ENCODE data around the gene CA5A. TPM values are rescaled to one million over a fixed set of nuclear protein-coding genes. Genes with fewer than 3 reads are reported as not detected.

CA5A gene
- total and polyA plus RNA-seq, 2 of the 4 experiments (the other 2 are of a cell fraction) = not detected

DNA sequence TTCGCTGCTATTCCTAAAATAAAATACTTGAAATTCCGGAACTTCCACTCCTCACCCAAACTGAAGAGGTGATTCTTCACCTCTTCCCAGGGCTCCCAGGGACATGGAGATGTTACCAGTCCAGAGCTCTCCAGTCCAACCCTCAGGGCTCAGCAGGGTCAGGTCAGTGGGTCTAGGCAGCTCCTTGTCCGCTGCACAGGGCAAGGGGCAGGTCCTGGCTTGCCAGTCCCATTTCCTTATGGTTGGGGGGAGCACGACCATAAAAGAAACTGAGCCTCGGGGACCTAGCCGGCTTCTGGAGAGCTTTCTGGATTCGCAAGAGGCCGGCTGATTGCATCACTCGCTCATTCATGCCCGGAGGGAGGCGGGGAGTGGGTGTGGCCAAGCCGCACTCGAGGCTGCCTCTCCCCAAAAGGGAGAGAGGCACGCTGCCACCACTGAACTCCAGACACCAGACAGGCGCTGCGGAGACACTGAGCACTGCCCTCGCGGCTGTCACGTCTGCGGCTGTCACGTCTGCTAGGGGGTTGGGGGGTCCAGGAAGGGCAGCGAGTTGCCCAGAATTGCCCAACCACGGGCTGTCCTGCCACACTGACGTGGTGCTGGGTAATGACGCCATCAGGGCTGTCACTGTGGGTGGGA lies 82.8 kb downstream of the CA5A start:
- H3K27ac ChIP-seq (ENCODE audit: insufficient read depth, low read length) = peak overlapping the region; percentile 97
- H3K9me1 ChIP-seq (ENCODE audit: insufficient read depth, low read length) = peaks cover 13% of the 10 kb centered on the region
- H3K23ac ChIP-seq (ENCODE audit: low read depth, low read length) = peak overlapping the region; percentile 100
- peak overlapping the region; percentile 89 to 98; a peak in 3 of 4 replicates for H4K8ac ChIP-seq (ENCODE audit: low read depth in 2 of 2, low read length in 2 of 2)
- H2BK15ac ChIP-seq (ENCODE audit: low read depth, low read length) = peak overlapping the region; percentile 98; the same call in 2 of the 3 replicates
- in situ Hi-C loops (cut with MboI; ENCODE audit: low sequenced_read_pairs) = no loop called here
- H2BK120ac ChIP-seq (ENCODE audit: low read depth, low read length) = peak overlapping the region; percentile 99
- TF ChIP-seq BHLHE40 (IDR thresholded peaks at IDR 0.05; ENCODE audit: low read depth, low read length) (peak; percentile 66), CHD1 (IDR thresholded peaks at IDR 0.05; ENCODE audit: low read depth, low read length) (no peak; the same call in 1 of the 2 replicates), CEBPB (IDR thresholded peaks at IDR 0.05; ENCODE audit: low read depth, low read length) (peak; percentile 97), MAZ (IDR thresholded peaks at IDR 0.05; ENCODE audit: borderline replicate concordance, low read depth, low read length) (peak; percentile 74), FOS (IDR thresholded peaks at IDR 0.05; ENCODE audit: low read depth, low read length) (peak; percentile 20; the same call in 1 of the 2 replicates), RAD21 (IDR thresholded peaks at IDR 0.05; ENCODE audit: low read length) (no peak), MXI1 (IDR thresholded peaks at IDR 0.05; ENCODE audit: borderline replicate concordance, low read depth, low read length) (peak; percentile 91), POLR2A (IDR thresholded peaks at IDR 0.05; ENCODE audit: low read depth, low read length) (peak; percentile 68)
- H3K4me1 ChIP-seq (ENCODE audit: control insufficient read depth, insufficient read depth, low read length) = peaks cover 22% of the 10 kb centered on the region
- ATAC-seq (ENCODE audit: low read depth) (peak; percentile 76), DNase-seq (peak; percentile 90)
- H3K4me2 ChIP-seq (ENCODE audit: low read depth, low read length) = peak overlapping the region; percentile 88
- ChIA-PET CTCF (interaction anchor here (1.4 to 1.5 kb wide), 2 partner anchors 18 to 74 kb away, joined by 5 read pairs; no protein-coding TSS in a partner anchor), POLR2A (ENCODE audit: unreplicated experiment) (no interaction called here)
- peak overlapping the region; percentile 99 for H4K91ac ChIP-seq (ENCODE audit: insufficient read depth, low read depth, low read length)
- dilution Hi-C loops (cut with HindIII; ENCODE audit: low sequenced_read_pairs, unreplicated experiment) = no loop called here
- H3K4ac ChIP-seq (ENCODE audit: low read depth, low read length) = peak overlapping the region; percentile 100
- peak overlapping the region; percentile 93 for H3K18ac ChIP-seq (ENCODE audit: low read depth, low read length)
- peak overlapping the region; percentile 100 for H2AK5ac ChIP-seq (ENCODE audit: low read depth, low read length)
- peak overlapping the region; percentile 99 for H3K56ac ChIP-seq (ENCODE audit: extremely low read depth, insufficient read depth, low read length)
- peak overlapping the region; percentile 94 for H2BK20ac ChIP-seq (ENCODE audit: low read depth, low read length)
- peak overlapping the region; percentile 97 for H3K9ac ChIP-seq (ENCODE audit: low read depth, low read length)
- H4K5ac ChIP-seq (ENCODE audit: low read depth, low read length) = peak overlapping the region; percentile 88
- no peaks in the 10 kb centered on the region for H3K27me3 ChIP-seq (ENCODE audit: control insufficient read depth, insufficient read depth, low read length)
- H3K14ac ChIP-seq (replicated peaks; ENCODE audit: low read depth, low read length) = peak overlapping the region; percentile 99
- peak overlapping the region; percentile 95 for H2BK5ac ChIP-seq (ENCODE audit: low read depth, low read length, poor library complexity, severe bottlenecking)
- peaks cover 69% of the 10 kb centered on the region for H4K20me1 ChIP-seq (ENCODE audit: insufficient read depth, low read length)
- WGBS, 2 experiments (ENCODE audit: extremely low coverage in 2 of 2, insufficient read length in 1 of 2) = 7% methylated on average over 8 of the region's 25 CpGs; no CpG with 5 or more reads in 1 of the 2 experiments
- no peaks in the 10 kb centered on the region for H3K9me3 ChIP-seq (ENCODE audit: control insufficient read depth, insufficient read depth, low read length)
- peaks cover 32% of the 10 kb centered on the region for H3K36me3 ChIP-seq (ENCODE audit: control insufficient read depth, insufficient read depth, low read length)
- H2AFZ ChIP-seq (replicated peaks; ENCODE audit: low read length, poor library complexity) = peak overlapping the region; percentile 81
- peak overlapping the region; percentile 99 for H2AK9ac ChIP-seq (replicated peaks; ENCODE audit: low read depth, low read length, poor library complexity)
- BruUV-seq (replicated peaks) = no TSS peak
- intact Hi-C loops (cut with micrococcal nuclease) = loop anchor here (5.0 kb wide), 1 partner anchor 76 kb away; no protein-coding TSS in a partner anchor
- peaks cover 29 to 81% of the 10 kb centered on the region in 2 experiments; a peak in 3 of 4 replicates for H3K79me1 ChIP-seq (ENCODE audit: low read depth in 1 of 2, low read length in 2 of 2)
- peak overlapping the region; percentile 16; the same call in 1 of the 2 replicates for H3K4me3 ChIP-seq (ENCODE audit: insufficient read depth, low read depth, low read length)

Data from IMR-90 (cell line).